Measurements from ENCODE around the gene CLCF1.
A peak's percentile ranks its signal among the peaks of the same experiment; 100 is the strongest.

CLCF1 gene

DNA sequence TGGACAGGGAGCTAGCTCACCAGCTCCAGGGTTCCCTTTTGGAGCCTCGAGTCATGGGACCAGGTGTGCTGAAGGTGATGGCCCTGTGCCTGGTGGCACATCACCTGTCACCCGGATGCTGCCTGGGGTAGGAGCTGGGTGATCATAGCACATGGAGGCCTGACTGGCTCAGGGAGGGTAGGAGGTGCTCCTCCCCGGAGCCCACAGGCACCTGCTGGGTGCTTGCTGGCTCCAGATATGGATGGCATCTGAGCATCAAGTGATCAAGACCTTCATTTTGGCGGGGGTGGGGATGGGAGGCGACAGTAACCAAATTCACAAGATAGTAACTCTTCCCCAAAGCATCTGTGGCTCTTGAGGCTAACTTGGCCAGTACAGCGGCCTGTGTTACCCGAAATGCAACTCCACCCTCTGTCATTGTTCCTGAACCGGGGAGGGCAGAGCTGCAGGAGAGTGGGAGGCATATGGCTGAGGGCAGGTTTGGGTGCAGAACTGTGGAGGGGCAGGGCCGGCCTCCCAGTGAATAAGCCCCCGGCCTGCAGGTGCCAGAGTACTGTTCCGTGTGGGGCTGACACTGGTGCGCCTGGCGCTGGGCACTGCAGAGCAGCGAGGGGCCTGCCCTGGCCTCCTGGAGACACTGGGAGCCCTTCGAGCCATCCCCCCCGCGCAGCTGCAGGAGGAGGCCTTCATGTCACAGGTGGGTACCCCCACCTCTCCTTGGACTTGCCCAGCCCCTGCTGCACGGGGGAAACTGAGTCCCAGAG lies 35.2 kb upstream of the CLCF1 start:
- no peak overlapping the region for H3K23ac ChIP-seq (ENCODE audit: low read depth, low read length, poor library complexity)
- peak overlapping the region; percentile 32 for H2BK12ac ChIP-seq (ENCODE audit: low read length)
- peaks cover 14 to 15% of the 10 kb centered on the region in 2 donors for H3K4me1 ChIP-seq (ENCODE audit: control insufficient read depth in 2 of 2, insufficient read depth in 1 of 2, low read depth in 1 of 2, low read length in 2 of 2)
- H3K36me3 ChIP-seq (replicated peaks in 1 of 2; ENCODE audit: control insufficient read depth in 2 of 2, insufficient read depth in 2 of 2, low read length in 2 of 2) = no peaks in the 10 kb centered on the region
- H3K79me1 ChIP-seq (ENCODE audit: low read depth, low read length) = peaks cover 2% of the 10 kb centered on the region
- peak overlapping the region; percentile 48 for H4K91ac ChIP-seq (ENCODE audit: low read depth, low read length, poor library complexity)
- no peak for DNase-seq (ENCODE audit: low spot score)
- no CpG with 5 or more reads among the region's 18 CpGs for WGBS, 2 donors (ENCODE audit: extremely low coverage in 2 of 2, insufficient read length in 2 of 2, insufficient replicate concordance in 1 of 2)
- no peak overlapping the region for H3K4me2 ChIP-seq (ENCODE audit: insufficient read depth, low read length, poor library complexity, severe bottlenecking)
- no peak overlapping the region for H3K27ac ChIP-seq (replicated peaks; ENCODE audit: low read length)
- no peaks in the 10 kb centered on the region for H3K27me3 ChIP-seq (ENCODE audit: control insufficient read depth in 3 of 3, insufficient read depth in 3 of 3, low read depth in 1 of 3, low read length in 3 of 3)
- H4K8ac ChIP-seq (ENCODE audit: low read depth, low read length) = no peak overlapping the region
- peak overlapping the region; percentile 49 for H2BK120ac ChIP-seq (ENCODE audit: low read depth, low read length)
- H3K9ac ChIP-seq (ENCODE audit: low read depth, low read length, poor library complexity) = peak overlapping the region; percentile 37
- H2AK5ac ChIP-seq (ENCODE audit: low read depth, low read length) = peak overlapping the region; percentile 92
- peak overlapping the region; percentile 57 for H2BK5ac ChIP-seq (ENCODE audit: low read length)
- no peak overlapping the region for H3K4me3 ChIP-seq (ENCODE audit: low read length in 2 of 2)
- no peak overlapping the region for H2AFZ ChIP-seq (ENCODE audit: low read length)
- H3K4ac ChIP-seq (ENCODE audit: low read length) = no peak overlapping the region
- peak overlapping the region; percentile 40 for H3K18ac ChIP-seq (ENCODE audit: low read length)
- H2BK15ac ChIP-seq (ENCODE audit: low read length) = peak overlapping the region; percentile 47
- H3K9me3 ChIP-seq (replicated peaks in 1 of 2; ENCODE audit: control insufficient read depth in 2 of 2, insufficient read depth in 1 of 2, low read depth in 1 of 2, low read length in 2 of 2) = no peaks in the 10 kb centered on the region
- no peak overlapping the region for H3K14ac ChIP-seq (ENCODE audit: low read length)

DNA sequence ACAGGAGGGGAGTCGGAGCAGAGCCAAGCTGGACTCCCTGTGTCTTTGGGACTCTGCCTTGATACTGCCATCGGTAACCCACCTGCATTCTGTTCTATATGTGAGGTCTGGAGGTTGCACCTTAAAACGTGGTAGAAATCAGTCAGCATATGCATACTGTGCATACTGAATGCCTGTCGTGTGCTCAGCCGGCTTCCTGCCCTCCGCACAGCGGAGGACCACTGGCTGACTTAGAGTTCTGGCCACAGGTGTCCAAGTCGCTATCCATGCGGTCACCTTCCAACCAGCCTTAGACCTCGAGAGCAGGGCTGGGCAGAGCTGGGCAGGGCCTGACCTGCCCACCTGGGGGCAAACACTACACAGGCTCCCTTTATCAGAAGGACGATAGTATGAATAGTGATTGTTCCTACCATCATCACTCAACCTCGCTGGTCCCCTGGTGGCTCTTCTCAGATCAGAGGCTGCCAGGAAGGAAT lies 34.3 kb upstream of the CLCF1 start:
- H3K36me3 ChIP-seq (replicated peaks in 1 of 2; ENCODE audit: control insufficient read depth in 2 of 2, insufficient read depth in 2 of 2, low read length in 2 of 2) = no peaks in the 10 kb centered on the region
- no peak overlapping the region for H2BK120ac ChIP-seq (ENCODE audit: low read depth, low read length)
- H3K4ac ChIP-seq (ENCODE audit: low read length) = no peak overlapping the region
- WGBS, 2 donors (ENCODE audit: extremely low coverage in 2 of 2, insufficient read length in 2 of 2, insufficient replicate concordance in 1 of 2) = no CpG with 5 or more reads among the region's 12 CpGs
- no peak overlapping the region for H2BK12ac ChIP-seq (ENCODE audit: low read length)
- no peak overlapping the region for H2AK5ac ChIP-seq (ENCODE audit: low read depth, low read length)
- H3K27ac ChIP-seq (replicated peaks; ENCODE audit: low read length) = no peak overlapping the region
- no peak for DNase-seq (ENCODE audit: low spot score)
- H4K91ac ChIP-seq (ENCODE audit: low read depth, low read length, poor library complexity) = no peak overlapping the region
- H3K9me3 ChIP-seq (replicated peaks in 1 of 2; ENCODE audit: control insufficient read depth in 2 of 2, insufficient read depth in 1 of 2, low read depth in 1 of 2, low read length in 2 of 2) = no peaks in the 10 kb centered on the region
- H2BK5ac ChIP-seq (ENCODE audit: low read length) = no peak overlapping the region
- H4K8ac ChIP-seq (ENCODE audit: low read depth, low read length) = no peak overlapping the region
- H3K4me2 ChIP-seq (ENCODE audit: insufficient read depth, low read length, poor library complexity, severe bottlenecking) = no peak overlapping the region
- no peak overlapping the region for H3K4me3 ChIP-seq (ENCODE audit: low read length in 2 of 2)
- H2AFZ ChIP-seq (ENCODE audit: low read length) = no peak overlapping the region
- no peak overlapping the region for H2BK15ac ChIP-seq (ENCODE audit: low read length)
- no peak overlapping the region for H3K9ac ChIP-seq (ENCODE audit: low read depth, low read length, poor library complexity)
- no peak overlapping the region for H3K23ac ChIP-seq (ENCODE audit: low read depth, low read length, poor library complexity)
- no peak overlapping the region for H3K18ac ChIP-seq (ENCODE audit: low read length)
- H3K4me1 ChIP-seq (ENCODE audit: control insufficient read depth in 2 of 2, insufficient read depth in 1 of 2, low read depth in 1 of 2, low read length in 2 of 2) = peaks cover 15 to 21% of the 10 kb centered on the region in 2 donors
- no peak overlapping the region for H3K14ac ChIP-seq (ENCODE audit: low read length)
- no peaks in the 10 kb centered on the region for H3K27me3 ChIP-seq (ENCODE audit: control insufficient read depth in 3 of 3, insufficient read depth in 3 of 3, low read depth in 1 of 3, low read length in 3 of 3)
- H3K79me1 ChIP-seq (ENCODE audit: low read depth, low read length) = peaks cover 2% of the 10 kb centered on the region

DNA sequence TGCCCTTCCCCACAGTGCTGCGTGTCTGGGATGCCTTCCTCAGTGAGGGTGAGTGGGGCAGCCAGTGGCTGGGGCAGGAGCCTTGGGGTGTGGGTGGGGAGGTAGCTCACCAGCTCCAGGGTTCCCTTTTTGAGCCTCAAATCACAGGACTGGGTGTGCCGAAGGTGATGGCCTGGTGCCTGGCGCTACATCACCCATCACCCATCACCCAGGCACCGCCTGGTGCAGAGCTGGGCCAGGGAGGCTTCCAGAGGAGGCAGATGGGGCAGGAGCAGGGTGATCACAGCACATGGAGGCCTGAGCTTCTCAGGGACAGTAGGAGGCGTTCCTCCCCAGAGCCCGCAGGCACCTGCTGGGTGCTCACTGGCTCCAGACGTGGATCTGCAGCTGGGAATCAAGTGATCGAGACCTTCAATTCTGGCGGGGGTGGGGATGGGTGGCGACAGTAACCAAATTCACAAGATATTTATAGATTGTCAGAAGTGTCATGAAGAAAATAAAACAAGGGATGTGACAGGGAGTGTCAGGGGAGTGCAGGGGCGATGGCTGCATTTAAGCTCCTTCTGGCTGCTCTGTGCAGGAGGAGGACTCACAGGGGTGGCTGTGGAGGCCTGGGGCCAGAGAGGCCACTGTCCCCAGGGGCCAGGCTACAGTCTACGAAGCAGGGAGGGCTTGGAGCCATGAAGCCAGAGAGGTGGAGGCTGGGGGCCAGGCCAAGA lies 33.7 kb upstream of the CLCF1 start:
- Histone ChIP-seq H2AK5ac (ENCODE audit: low read depth, low read length) (peak overlapping the region; percentile 90), H3K23ac (ENCODE audit: low read depth, low read length, poor library complexity) (peak overlapping the region; percentile 80), H3K9me3 (replicated peaks in 1 of 2; ENCODE audit: control insufficient read depth in 2 of 2, insufficient read depth in 1 of 2, low read depth in 1 of 2, low read length in 2 of 2) (no peaks in the 10 kb centered on the region), H3K4me1 (ENCODE audit: control insufficient read depth in 2 of 2, insufficient read depth in 1 of 2, low read depth in 1 of 2, low read length in 2 of 2) (peaks cover 16 to 24% of the 10 kb centered on the region in 2 donors), H3K14ac (ENCODE audit: low read length) (peak overlapping the region; percentile 38), H3K27me3 (ENCODE audit: control insufficient read depth in 3 of 3, insufficient read depth in 3 of 3, low read depth in 1 of 3, low read length in 3 of 3) (no peaks in the 10 kb centered on the region), H4K91ac (ENCODE audit: low read depth, low read length, poor library complexity) (no peak overlapping the region), H3K18ac (ENCODE audit: low read length) (peak overlapping the region; percentile 64), H2BK15ac (ENCODE audit: low read length) (peak overlapping the region; percentile 67), H3K4me3 (ENCODE audit: low read length in 2 of 2) (no peak overlapping the region), H3K36me3 (replicated peaks in 1 of 2; ENCODE audit: control insufficient read depth in 2 of 2, insufficient read depth in 2 of 2, low read length in 2 of 2) (no peaks in the 10 kb centered on the region), H2BK120ac (ENCODE audit: low read depth, low read length) (peak overlapping the region; percentile 47), H3K4me2 (ENCODE audit: insufficient read depth, low read length, poor library complexity, severe bottlenecking) (no peak overlapping the region), H3K27ac (replicated peaks; ENCODE audit: low read length) (no peak overlapping the region), H3K4ac (ENCODE audit: low read length) (peak overlapping the region; percentile 53), H2BK12ac (ENCODE audit: low read length) (peak overlapping the region; percentile 22), H2AFZ (ENCODE audit: low read length) (no peak overlapping the region), H3K9ac (ENCODE audit: low read depth, low read length, poor library complexity) (no peak overlapping the region), H3K79me1 (ENCODE audit: low read depth, low read length) (peaks cover 2% of the 10 kb centered on the region), H4K8ac (ENCODE audit: low read depth, low read length) (no peak overlapping the region), H2BK5ac (ENCODE audit: low read length) (peak overlapping the region; percentile 53)
- WGBS, 2 donors (ENCODE audit: extremely low coverage in 2 of 2, insufficient read length in 2 of 2, insufficient replicate concordance in 1 of 2) = no CpG with 5 or more reads among the region's 12 CpGs
- no peak for DNase-seq (ENCODE audit: low spot score)

DNA sequence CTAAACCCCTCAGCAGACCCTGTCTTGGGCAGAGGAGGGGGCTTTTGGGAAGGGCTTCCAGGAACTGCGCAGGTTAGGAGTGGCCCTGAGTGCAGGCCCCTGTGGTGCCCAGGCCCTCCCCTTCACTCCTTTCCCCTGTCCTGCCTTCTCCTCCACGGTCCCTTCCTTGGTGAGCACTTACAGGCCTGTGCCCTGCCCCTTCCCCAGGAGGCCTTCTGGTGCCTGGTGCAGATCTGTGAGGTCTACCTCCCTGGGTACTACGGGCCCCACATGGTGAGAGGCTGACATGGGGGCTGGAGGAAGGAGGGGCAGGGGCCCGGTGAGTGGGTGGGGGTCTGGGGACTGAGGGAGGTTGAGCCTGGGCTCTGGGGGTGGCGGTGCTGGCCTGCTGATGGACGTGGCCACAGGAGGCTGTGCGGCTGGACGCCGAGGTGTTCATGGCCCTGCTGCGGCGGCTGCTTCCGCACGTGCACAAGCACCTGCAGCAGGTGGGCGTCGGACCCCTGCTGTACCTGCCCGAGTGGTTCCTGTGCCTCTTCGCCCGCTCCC lies 33.1 kb upstream of the CLCF1 start:
- H2BK5ac ChIP-seq (ENCODE audit: low read length) = peak overlapping the region; percentile 53
- no CpG with 5 or more reads among the region's 18 CpGs for WGBS, 2 donors (ENCODE audit: extremely low coverage in 2 of 2, insufficient read length in 2 of 2, insufficient replicate concordance in 1 of 2)
- H3K14ac ChIP-seq (ENCODE audit: low read length) = peak overlapping the region; percentile 38
- H2AK5ac ChIP-seq (ENCODE audit: low read depth, low read length) = peak overlapping the region; percentile 90
- no peak overlapping the region for H3K4me3 ChIP-seq (ENCODE audit: low read length in 2 of 2)
- H2BK12ac ChIP-seq (ENCODE audit: low read length) = peak overlapping the region; percentile 22
- H2BK120ac ChIP-seq (ENCODE audit: low read depth, low read length) = peak overlapping the region; percentile 47
- no peak overlapping the region for H4K91ac ChIP-seq (ENCODE audit: low read depth, low read length, poor library complexity)
- no peak overlapping the region for H3K4me2 ChIP-seq (ENCODE audit: insufficient read depth, low read length, poor library complexity, severe bottlenecking)
- peak overlapping the region; percentile 53 for H3K4ac ChIP-seq (ENCODE audit: low read length)
- peak overlapping the region; percentile 67 for H2BK15ac ChIP-seq (ENCODE audit: low read length)
- H3K9me3 ChIP-seq (replicated peaks in 1 of 2; ENCODE audit: control insufficient read depth in 2 of 2, insufficient read depth in 1 of 2, low read depth in 1 of 2, low read length in 2 of 2) = no peaks in the 10 kb centered on the region
- H3K27me3 ChIP-seq (ENCODE audit: control insufficient read depth in 3 of 3, insufficient read depth in 3 of 3, low read depth in 1 of 3, low read length in 3 of 3) = no peaks in the 10 kb centered on the region
- peaks cover 14 to 26% of the 10 kb centered on the region in 2 donors for H3K4me1 ChIP-seq (ENCODE audit: control insufficient read depth in 2 of 2, insufficient read depth in 1 of 2, low read depth in 1 of 2, low read length in 2 of 2)
- no peak overlapping the region for H2AFZ ChIP-seq (ENCODE audit: low read length)
- peak overlapping the region; percentile 64 for H3K18ac ChIP-seq (ENCODE audit: low read length)
- no peak for DNase-seq (ENCODE audit: low spot score)
- peaks cover 2% of the 10 kb centered on the region for H3K79me1 ChIP-seq (ENCODE audit: low read depth, low read length)
- peak overlapping the region; percentile 80 for H3K23ac ChIP-seq (ENCODE audit: low read depth, low read length, poor library complexity)
- H3K9ac ChIP-seq (ENCODE audit: low read depth, low read length, poor library complexity) = no peak overlapping the region
- no peak overlapping the region for H3K27ac ChIP-seq (replicated peaks; ENCODE audit: low read length)
- no peak overlapping the region for H4K8ac ChIP-seq (ENCODE audit: low read depth, low read length)
- no peaks in the 10 kb centered on the region for H3K36me3 ChIP-seq (replicated peaks in 1 of 2; ENCODE audit: control insufficient read depth in 2 of 2, insufficient read depth in 2 of 2, low read length in 2 of 2)

Data from neuronal stem cell (in vitro differentiated cells).